SK-N-MC (cell line): Measurements from ENCODE around the gene IFI6.
A peak's percentile ranks its signal among the peaks of the same experiment; 100 is the strongest.

Experiments
- DNase-seq: peaks from one replicate; pipeline ENCODE4 v3.0.0-alpha.2; 2011; ENCODE audit warnings: low read depth, low spot score
- H3K27ac ChIP-seq: fragments of 200-600 bp; sonication (generic); 2 replicates; pipeline ENCODE4 v1.5.1; 2016; ENCODE audit warnings: mixed run types
- H3K36me3 ChIP-seq: fragments of 200-600 bp; sonication (generic); 2 replicates; pipeline ENCODE4 v1.6.1; 2017; ENCODE audit warnings: antibody characterized with exemption, low read length, mixed read lengths; ENCODE audit not compliant: insufficient read depth
- H3K4me3 ChIP-seq: fragments of 200-600 bp; sonication (generic); 2 replicates; pipeline ENCODE4 v1.5.1; 2016
- H3K9ac ChIP-seq: fragments of 200-600 bp; sonication (generic); 2 replicates; pipeline ENCODE4 v1.8.0; 2017; ENCODE audit warnings: mixed run types, mixed read lengths; ENCODE audit not compliant: insufficient read length
- H3K9me3 ChIP-seq: fragments of 200-600 bp; sonication (generic); 2 replicates; pipeline ENCODE4 v1.6.1; 2017; ENCODE audit warnings: low read depth, mild to moderate bottlenecking, antibody characterized with exemption, low read length, moderate library complexity, mixed read lengths
- EZH2 ChIP-seq: fragments of 200-600 bp; sonication (generic); IDR thresholded peaks from one replicate; pipeline ENCODE4 v1.6.1; 2017; ENCODE audit warnings: antibody characterized with exemption
- FOXP2 ChIP-seq: optimal IDR thresholded peaks from 2 replicates; pipeline ENCODE3; 2011; ENCODE audit warnings: mild to moderate bottlenecking, moderate library complexity; ENCODE audit not compliant: insufficient read depth; ENCODE audit errors: extremely low read length, control extremely low read depth
- POLR2AphosphoS5 ChIP-seq: IDR thresholded peaks from 2 replicates; pipeline ENCODE4 v1.6.1; 2012; ENCODE audit warnings: mild to moderate bottlenecking, low read depth, low read length, borderline replicate concordance

Gene IFI6

GRCh38 chr1:27671964-27672749 is at the start of gene IFI6:
Gene IFI6, minus strand, starts transcription at chr1:27672192. Its CDS starts 2,878 bp downstream, at chr1:27669314.
- H3K9ac ChIP-seq: peak within 1 kb of the TSS; percentile 67
- H3K36me3 ChIP-seq: no peaks in the 10 kb centered on the region
- H3K9me3 ChIP-seq: no peaks in the 10 kb centered on the region
- peak within 1 kb of the TSS; percentile 94 for H3K27ac ChIP-seq
- peak; percentile 90 for DNase-seq
- TF ChIP-seq FOXP2 (no peak), POLR2AphosphoS5 (peak; percentile 76; the same call in 1 of the 2 replicates)
- peak within 1 kb of the TSS; percentile 78 for H3K4me3 ChIP-seq

DNA sequence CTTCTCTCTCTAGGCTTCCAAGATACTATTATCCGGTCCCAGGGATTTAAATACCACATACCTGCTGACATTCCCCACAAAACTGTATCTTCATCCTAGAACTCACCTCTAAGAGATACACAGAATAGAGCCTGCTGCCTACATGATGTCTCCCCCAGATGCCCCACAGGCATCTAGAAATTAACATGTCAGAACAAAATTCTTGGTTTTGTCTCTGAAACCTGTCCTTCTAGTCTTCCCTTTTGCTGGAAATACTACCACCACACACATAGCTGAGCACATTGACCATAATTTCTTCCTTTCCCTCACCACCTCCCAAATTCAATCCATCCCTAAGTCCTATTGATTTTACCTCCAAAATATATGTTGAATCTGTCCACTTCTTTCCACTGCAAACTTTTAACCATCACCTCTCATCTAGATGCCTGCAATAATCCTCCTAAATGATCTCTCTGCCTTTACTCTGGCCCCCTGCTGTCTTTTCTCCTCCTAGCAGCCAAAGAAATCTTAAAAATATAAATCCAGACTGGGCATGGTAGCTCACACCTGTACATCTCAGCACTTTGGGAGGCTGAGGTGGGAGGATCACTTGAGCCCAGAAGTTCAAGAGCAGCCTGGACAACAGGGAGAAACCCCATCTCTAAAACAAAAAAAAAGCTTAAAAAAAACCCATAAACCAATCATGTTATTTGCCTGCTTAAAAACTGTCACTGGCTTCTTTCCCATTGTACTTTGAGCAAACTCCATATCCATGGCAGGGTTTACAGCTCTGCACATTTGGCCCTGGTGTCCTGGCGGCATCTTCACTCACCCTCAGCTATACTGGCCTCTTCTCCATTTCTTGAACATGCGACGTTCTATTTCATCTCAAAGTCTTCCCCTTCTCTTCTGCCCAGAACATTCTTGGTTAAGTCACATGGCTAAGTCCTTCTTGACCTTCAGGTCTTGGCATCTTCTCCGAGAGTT is 47.6 kb upstream of the IFI6 start:
- no peak overlapping the region for H3K4me3 ChIP-seq
- no peaks in the 10 kb centered on the region for H3K36me3 ChIP-seq
- no peaks in the 10 kb centered on the region for H3K9me3 ChIP-seq
- no peak for DNase-seq
- H3K27ac ChIP-seq: no peak overlapping the region
- TF ChIP-seq POLR2AphosphoS5 (no peak), FOXP2 (no peak), EZH2 (no peak)
- H3K9ac ChIP-seq: no peak overlapping the region

DNA sequence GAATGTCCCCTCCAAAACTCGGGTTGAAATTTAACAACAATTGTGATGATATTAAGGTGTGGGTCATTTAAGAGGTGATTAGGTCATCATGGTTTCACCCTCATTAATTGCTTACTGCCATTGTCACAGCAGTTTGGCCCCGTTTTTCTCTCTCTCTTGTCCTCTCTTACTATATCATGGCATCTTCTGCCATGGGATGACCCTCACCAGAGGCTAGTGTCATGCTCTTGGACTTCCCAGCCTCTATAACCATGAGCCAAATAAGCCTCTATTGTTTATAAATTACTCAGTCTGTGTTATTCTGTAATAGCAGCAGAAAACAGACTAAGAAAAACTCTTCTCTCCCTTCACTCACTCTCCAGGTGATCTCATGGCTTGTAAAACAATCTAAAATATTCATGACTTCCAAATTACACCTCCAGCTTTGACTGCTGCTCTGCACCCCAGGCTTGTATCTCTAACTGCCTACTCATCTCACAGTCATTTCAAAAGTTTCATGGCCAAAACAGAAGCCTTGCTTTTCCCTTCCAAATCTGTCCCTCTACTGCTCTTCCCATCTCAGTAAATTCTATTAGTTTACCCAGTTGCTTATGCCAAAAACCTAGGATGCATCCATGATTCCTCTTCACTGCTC is 44.4 kb upstream of the IFI6 start:
- no peak overlapping the region for H3K9ac ChIP-seq
- H3K27ac ChIP-seq: no peak overlapping the region
- no peak for TF ChIP-seq EZH2
- no peak for TF ChIP-seq FOXP2
- no peaks in the 10 kb centered on the region for H3K36me3 ChIP-seq
- no peak for DNase-seq
- no peak overlapping the region for H3K4me3 ChIP-seq
- H3K9me3 ChIP-seq: no peaks in the 10 kb centered on the region

DNA sequence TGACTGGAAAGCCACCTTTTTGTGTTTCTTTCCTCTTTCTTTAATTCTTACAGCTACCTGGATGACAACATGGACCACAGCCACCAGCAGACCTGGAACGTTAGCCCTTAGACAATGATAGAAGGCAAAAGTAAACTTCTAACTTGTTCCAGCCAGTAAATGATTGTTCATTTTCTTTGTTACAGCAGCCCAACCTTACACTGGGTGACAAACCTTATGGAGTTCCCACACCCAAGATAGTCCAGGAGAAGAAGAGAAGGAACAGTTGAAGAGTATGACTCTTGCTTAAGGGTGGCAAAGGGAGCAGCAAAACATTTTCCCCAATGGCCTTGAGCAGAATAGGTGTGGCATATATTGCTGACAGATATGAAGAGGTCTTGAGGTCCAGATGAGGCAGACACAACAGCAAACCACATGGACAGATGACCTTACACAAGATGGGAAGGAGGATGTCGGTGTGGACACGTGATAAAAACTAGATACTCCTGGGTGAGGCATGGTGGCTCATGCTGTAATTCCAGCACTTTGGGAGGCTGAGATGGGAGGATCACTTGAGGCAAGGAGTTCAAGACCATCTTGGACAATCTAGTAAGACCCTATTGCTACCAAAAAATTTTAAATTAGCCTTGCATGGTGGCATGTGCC is 42.0 kb upstream of the IFI6 start:
- Histone ChIP-seq H3K9me3 (no peaks in the 10 kb centered on the region), H3K4me3 (no peak overlapping the region), H3K36me3 (no peaks in the 10 kb centered on the region), H3K27ac (no peak overlapping the region), H3K9ac (no peak overlapping the region)
- TF ChIP-seq FOXP2: no peak
- TF ChIP-seq POLR2AphosphoS5: no peak
- TF ChIP-seq EZH2: no peak
- DNase-seq: no peak

GRCh38 chr1:27713139-27713725 is 41.2 kb upstream of the IFI6 start:
- TF ChIP-seq EZH2 (no peak), POLR2AphosphoS5 (no peak), FOXP2 (no peak)
- H3K4me3 ChIP-seq: no peak overlapping the region
- H3K27ac ChIP-seq: no peak overlapping the region
- H3K36me3 ChIP-seq: no peaks in the 10 kb centered on the region
- H3K9ac ChIP-seq: no peak overlapping the region
- no peaks in the 10 kb centered on the region for H3K9me3 ChIP-seq
- DNase-seq: no peak

- no peaks in the 10 kb centered on the region for H3K9me3 ChIP-seq
- no peak overlapping the region for H3K4me3 ChIP-seq
- no peaks in the 10 kb centered on the region for H3K36me3 ChIP-seq
- H3K27ac ChIP-seq: no peak overlapping the region
- no peak overlapping the region for H3K9ac ChIP-seq
- TF ChIP-seq EZH2 (no peak), POLR2AphosphoS5 (no peak), FOXP2 (no peak)
- no peak for DNase-seq
These were observed 38.6 kb upstream of the IFI6 start for GRCh38 chr1:27710574-27710973.

DNA sequence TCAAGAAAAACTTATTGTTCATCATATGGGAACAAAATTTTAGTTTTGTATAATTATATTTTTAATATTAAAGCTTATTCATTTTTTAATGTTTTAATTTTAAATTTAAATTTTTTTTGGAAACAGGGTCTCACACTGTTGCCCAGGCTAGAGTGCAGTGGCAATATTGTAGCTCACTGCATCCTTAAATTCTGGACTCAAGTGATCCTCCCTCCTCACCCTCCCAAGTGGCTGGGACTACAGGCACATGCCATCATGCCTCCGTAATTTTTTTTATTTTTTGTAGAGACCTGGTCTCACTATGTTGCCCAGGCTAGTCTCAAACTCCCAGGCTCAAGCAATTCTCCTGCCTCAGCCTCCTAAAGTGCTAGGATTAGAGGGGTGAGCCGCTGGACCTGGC is 33.6 kb upstream of the IFI6 start:
- H3K9me3 ChIP-seq: no peaks in the 10 kb centered on the region
- TF ChIP-seq FOXP2 (no peak), EZH2 (no peak), POLR2AphosphoS5 (no peak)
- DNase-seq: no peak
- H3K36me3 ChIP-seq: no peaks in the 10 kb centered on the region
- H3K9ac ChIP-seq: no peak overlapping the region
- H3K27ac ChIP-seq: no peak overlapping the region
- no peak overlapping the region for H3K4me3 ChIP-seq
